HCT116 (cell line): ENCODE data around the gene OR1N1.

Experiments
- TF ChIP-seq, protein P1 (sequence below), 3 experiments: fragments of 200-600 bp in 1 of 3; sonication (generic) in 1 of 3; IDR thresholded peaks in 2 of 3; conservative IDR thresholded peaks in 1 of 3; 2 replicates each; pipeline ENCODE4 v1.5.1; 2012 to 2017; ENCODE audit warnings: low read depth in 2 of 3, low read length in 2 of 3, antibody characterized with exemption in 1 of 3, borderline replicate concordance in 1 of 3, control low read depth in 1 of 3, mild to moderate bottlenecking in 1 of 3, mixed read lengths in 1 of 3, mixed run types in 1 of 3, moderate library complexity in 1 of 3; ENCODE audit not compliant: insufficient read depth in 1 of 3
- TF ChIP-seq, protein P2 (sequence below): IDR thresholded peaks from 2 replicates; pipeline ENCODE4 v1.6.1; 2012; ENCODE audit warnings: low read depth

GRCh38 chr9:122477346-122477745, 49.7 kb downstream of the OR1N1 start:
- TF ChIP-seq, protein P1, sequence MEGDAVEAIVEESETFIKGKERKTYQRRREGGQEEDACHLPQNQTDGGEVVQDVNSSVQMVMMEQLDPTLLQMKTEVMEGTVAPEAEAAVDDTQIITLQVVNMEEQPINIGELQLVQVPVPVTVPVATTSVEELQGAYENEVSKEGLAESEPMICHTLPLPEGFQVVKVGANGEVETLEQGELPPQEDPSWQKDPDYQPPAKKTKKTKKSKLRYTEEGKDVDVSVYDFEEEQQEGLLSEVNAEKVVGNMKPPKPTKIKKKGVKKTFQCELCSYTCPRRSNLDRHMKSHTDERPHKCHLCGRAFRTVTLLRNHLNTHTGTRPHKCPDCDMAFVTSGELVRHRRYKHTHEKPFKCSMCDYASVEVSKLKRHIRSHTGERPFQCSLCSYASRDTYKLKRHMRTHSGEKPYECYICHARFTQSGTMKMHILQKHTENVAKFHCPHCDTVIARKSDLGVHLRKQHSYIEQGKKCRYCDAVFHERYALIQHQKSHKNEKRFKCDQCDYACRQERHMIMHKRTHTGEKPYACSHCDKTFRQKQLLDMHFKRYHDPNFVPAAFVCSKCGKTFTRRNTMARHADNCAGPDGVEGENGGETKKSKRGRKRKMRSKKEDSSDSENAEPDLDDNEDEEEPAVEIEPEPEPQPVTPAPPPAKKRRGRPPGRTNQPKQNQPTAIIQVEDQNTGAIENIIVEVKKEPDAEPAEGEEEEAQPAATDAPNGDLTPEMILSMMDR (IDR thresholded peaks at IDR 0.05 in 2 of 3, conservative IDR thresholded peaks at IDR 0.05 in 1 of 3; ENCODE audit: borderline replicate concordance in 1 of 3, insufficient read depth in 1 of 3, low read depth in 2 of 3, low read length in 2 of 3) = no peak
- TF ChIP-seq, protein P2, sequence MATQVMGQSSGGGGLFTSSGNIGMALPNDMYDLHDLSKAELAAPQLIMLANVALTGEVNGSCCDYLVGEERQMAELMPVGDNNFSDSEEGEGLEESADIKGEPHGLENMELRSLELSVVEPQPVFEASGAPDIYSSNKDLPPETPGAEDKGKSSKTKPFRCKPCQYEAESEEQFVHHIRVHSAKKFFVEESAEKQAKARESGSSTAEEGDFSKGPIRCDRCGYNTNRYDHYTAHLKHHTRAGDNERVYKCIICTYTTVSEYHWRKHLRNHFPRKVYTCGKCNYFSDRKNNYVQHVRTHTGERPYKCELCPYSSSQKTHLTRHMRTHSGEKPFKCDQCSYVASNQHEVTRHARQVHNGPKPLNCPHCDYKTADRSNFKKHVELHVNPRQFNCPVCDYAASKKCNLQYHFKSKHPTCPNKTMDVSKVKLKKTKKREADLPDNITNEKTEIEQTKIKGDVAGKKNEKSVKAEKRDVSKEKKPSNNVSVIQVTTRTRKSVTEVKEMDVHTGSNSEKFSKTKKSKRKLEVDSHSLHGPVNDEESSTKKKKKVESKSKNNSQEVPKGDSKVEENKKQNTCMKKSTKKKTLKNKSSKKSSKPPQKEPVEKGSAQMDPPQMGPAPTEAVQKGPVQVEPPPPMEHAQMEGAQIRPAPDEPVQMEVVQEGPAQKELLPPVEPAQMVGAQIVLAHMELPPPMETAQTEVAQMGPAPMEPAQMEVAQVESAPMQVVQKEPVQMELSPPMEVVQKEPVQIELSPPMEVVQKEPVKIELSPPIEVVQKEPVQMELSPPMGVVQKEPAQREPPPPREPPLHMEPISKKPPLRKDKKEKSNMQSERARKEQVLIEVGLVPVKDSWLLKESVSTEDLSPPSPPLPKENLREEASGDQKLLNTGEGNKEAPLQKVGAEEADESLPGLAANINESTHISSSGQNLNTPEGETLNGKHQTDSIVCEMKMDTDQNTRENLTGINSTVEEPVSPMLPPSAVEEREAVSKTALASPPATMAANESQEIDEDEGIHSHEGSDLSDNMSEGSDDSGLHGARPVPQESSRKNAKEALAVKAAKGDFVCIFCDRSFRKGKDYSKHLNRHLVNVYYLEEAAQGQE = no peak
